ENCODE data around the gene HOXA2.

DNA sequence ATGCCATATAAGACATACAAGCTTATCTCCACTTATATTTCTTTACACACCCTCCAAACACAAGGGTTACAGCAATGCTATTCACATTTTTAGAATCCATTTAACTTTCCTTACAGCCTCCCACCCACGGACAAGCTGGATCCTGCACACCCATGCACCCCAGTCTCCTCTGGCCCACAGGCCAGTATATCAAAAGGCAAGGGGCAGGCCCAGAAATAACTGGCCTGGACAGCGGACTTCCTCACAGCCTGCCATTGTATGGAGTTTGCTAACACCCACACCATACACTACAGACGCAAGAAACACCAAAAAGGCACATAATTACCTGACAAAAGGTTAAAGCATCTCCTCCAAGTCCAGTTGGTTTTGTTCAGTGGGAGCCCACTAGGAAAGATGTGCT is 16.1 kb upstream of the HOXA2 start:
- TF ChIP-seq, protein P1, sequence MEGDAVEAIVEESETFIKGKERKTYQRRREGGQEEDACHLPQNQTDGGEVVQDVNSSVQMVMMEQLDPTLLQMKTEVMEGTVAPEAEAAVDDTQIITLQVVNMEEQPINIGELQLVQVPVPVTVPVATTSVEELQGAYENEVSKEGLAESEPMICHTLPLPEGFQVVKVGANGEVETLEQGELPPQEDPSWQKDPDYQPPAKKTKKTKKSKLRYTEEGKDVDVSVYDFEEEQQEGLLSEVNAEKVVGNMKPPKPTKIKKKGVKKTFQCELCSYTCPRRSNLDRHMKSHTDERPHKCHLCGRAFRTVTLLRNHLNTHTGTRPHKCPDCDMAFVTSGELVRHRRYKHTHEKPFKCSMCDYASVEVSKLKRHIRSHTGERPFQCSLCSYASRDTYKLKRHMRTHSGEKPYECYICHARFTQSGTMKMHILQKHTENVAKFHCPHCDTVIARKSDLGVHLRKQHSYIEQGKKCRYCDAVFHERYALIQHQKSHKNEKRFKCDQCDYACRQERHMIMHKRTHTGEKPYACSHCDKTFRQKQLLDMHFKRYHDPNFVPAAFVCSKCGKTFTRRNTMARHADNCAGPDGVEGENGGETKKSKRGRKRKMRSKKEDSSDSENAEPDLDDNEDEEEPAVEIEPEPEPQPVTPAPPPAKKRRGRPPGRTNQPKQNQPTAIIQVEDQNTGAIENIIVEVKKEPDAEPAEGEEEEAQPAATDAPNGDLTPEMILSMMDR (IDR thresholded peaks at IDR 0.05), result no peak
- no peak for TF ChIP-seq POLR2A (IDR thresholded peaks at IDR 0.05)

Measured in adrenal gland (tissue), 5 donors.